NB4 (cell line): Measurements from ENCODE around the gene CIDEA.

ENCODE experiments used
- DNase-seq: peaks from one replicate; pipeline ENCODE4 v3.0.0; 2010; ENCODE audit warnings: low read depth
- H3K4me3 ChIP-seq: one replicate; pipeline ENCODE4 v1.5.1; 2011; ENCODE audit warnings: mild to moderate bottlenecking, low read depth, low read length, moderate library complexity
- MAX ChIP-seq: IDR thresholded peaks from 2 replicates; pipeline ENCODE4 v1.6.1; 2011; ENCODE audit warnings: low read depth, low read length
- MYC ChIP-seq: IDR thresholded peaks from 2 replicates; pipeline ENCODE4 v1.6.1; 2011; ENCODE audit warnings: low read depth, low read length
- POLR2A ChIP-seq: IDR thresholded peaks from 2 replicates; pipeline ENCODE4 v1.6.1; 2011; ENCODE audit warnings: mild to moderate bottlenecking; ENCODE audit not compliant: insufficient read length; ENCODE audit errors: extremely low read depth
- TF ChIP-seq, protein P1 (sequence below): IDR thresholded peaks from one replicate; pipeline ENCODE4 v1.5.1; 2012; ENCODE audit warnings: low read depth, low read length

CIDEA gene

GRCh38 chr18:12231040-12231882, 22.9 kb upstream of the CIDEA start:
- no peak overlapping the region for H3K4me3 ChIP-seq
- TF ChIP-seq MAX = no peak
- TF ChIP-seq, protein P1, sequence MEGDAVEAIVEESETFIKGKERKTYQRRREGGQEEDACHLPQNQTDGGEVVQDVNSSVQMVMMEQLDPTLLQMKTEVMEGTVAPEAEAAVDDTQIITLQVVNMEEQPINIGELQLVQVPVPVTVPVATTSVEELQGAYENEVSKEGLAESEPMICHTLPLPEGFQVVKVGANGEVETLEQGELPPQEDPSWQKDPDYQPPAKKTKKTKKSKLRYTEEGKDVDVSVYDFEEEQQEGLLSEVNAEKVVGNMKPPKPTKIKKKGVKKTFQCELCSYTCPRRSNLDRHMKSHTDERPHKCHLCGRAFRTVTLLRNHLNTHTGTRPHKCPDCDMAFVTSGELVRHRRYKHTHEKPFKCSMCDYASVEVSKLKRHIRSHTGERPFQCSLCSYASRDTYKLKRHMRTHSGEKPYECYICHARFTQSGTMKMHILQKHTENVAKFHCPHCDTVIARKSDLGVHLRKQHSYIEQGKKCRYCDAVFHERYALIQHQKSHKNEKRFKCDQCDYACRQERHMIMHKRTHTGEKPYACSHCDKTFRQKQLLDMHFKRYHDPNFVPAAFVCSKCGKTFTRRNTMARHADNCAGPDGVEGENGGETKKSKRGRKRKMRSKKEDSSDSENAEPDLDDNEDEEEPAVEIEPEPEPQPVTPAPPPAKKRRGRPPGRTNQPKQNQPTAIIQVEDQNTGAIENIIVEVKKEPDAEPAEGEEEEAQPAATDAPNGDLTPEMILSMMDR = no peak
- no peak for TF ChIP-seq POLR2A
- TF ChIP-seq MYC = no peak
- DNase-seq = no peak

DNA sequence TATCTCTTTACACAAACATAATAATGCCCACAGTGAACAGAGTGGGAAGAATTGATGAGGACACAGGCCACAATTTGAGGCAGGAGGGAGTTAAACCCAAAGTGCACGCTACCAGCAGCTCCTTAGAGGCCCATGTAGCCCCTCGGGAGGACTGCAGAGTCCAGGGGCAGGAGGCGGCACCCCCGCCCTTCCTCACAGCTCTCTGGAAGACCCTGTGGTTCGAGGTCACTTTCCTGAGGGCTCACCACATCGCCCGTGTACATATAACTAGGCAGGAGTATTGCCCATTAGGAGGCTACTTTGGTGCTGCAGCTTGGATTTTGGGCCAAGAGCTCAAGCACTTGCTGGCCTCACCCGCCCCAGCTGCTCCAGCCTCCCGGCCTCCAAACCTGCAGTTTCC, 22.2 kb upstream of the CIDEA start:
- TF ChIP-seq, protein P1 = no peak
- TF ChIP-seq POLR2A (no peak), MYC (no peak), MAX (no peak)

GRCh38 chr18:12233378-12233777, 20.8 kb upstream of the CIDEA start:
- TF ChIP-seq MAX (no peak), POLR2A (no peak), MYC (no peak)
- TF ChIP-seq, protein P1 = no peak
- no peak overlapping the region for H3K4me3 ChIP-seq
- no peak for DNase-seq

More for the DNA sequence above, 22.2 kb upstream of the CIDEA start:
- no peak for DNase-seq
- H3K4me3 ChIP-seq = no peak overlapping the region

DNA sequence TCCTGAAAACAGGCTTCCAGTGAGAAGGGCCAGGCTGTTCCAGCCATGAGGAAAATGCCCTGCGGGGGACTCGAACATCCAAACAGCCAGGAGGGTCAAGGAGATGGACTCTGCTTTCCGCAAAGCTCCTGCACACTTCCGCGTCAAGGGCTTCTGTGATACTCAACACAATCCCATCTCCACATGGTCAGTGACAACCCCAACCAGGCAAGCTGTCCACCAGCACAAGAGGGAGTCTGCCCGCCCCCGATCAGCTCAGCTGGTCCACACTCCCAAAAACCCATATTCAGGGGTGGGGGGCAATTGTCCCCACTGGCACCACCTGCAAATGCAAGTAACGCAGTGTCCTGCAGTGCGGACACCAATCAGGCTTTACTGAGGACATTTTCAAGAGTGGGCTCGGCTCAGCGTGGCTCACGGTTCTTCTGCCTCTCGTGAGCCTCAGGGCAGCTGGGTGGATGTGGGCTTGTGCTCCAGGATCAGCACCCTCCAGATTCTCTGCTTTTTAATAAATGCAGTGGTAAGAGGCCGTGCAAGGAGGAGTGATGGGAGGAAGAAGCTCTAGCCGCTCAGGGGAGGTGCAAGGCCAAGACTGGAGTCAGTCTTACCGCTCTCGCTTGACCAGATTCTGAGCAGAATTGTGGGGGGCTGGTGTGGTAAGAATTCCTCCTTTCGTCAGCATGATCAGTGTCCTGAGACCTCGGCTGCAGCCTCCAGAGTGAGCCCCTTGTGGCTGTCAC, 19.5 kb upstream of the CIDEA start:
- no peak overlapping the region for H3K4me3 ChIP-seq
- TF ChIP-seq, protein P1 = no peak
- TF ChIP-seq POLR2A (no peak), MYC (no peak), MAX (no peak)
- DNase-seq = no peak

GRCh38 chr18:12236141-12236540, 18.0 kb upstream of the CIDEA start:
- TF ChIP-seq MYC (no peak), POLR2A (no peak), MAX (no peak)
- TF ChIP-seq, protein P1 = no peak
- DNase-seq = no peak
- no peak overlapping the region for H3K4me3 ChIP-seq
